ENCODE data around the gene LPP. TPM values are rescaled to one million over a fixed set of nuclear protein-coding genes. Genes with fewer than 3 reads are reported as not detected.

The LPP gene
- total and polyA plus RNA-seq, 2 of the 4 experiments (the other 2 are of a cell fraction) = 16.0 to 130 TPM

- peaks cover 11 to 17% of the 10 kb centered on the region in 2 experiments for H3K79me1 ChIP-seq (ENCODE audit: low read depth in 1 of 2, low read length in 2 of 2)
- H4K91ac ChIP-seq (ENCODE audit: insufficient read depth, low read depth, low read length) = no peak overlapping the region
- no peak overlapping the region; the same call in 1 of the 2 replicates for H3K18ac ChIP-seq (ENCODE audit: low read depth, low read length)
- POLR2A ChIA-PET (ENCODE audit: unreplicated experiment) = no interaction called here
- no peak overlapping the region for H3K4me3 ChIP-seq (ENCODE audit: insufficient read depth, low read depth, low read length)
- no peak overlapping the region for H2AK9ac ChIP-seq (replicated peaks; ENCODE audit: low read depth, low read length, poor library complexity)
- CTCF ChIA-PET = no interaction called here
- no peak overlapping the region for H2BK120ac ChIP-seq (ENCODE audit: low read depth, low read length)
- H2BK15ac ChIP-seq (ENCODE audit: low read depth, low read length) = no peak overlapping the region
- H2BK20ac ChIP-seq (ENCODE audit: low read depth, low read length) = no peak overlapping the region
- H3K9ac ChIP-seq (ENCODE audit: low read depth, low read length) = no peak overlapping the region
- H3K36me3 ChIP-seq (ENCODE audit: control insufficient read depth, insufficient read depth, low read length) = peaks cover 25% of the 10 kb centered on the region
- TF ChIP-seq MAFK (IDR thresholded peaks at IDR 0.05; ENCODE audit: low read depth, low read length) (no peak), RCOR1 (IDR thresholded peaks at IDR 0.05; ENCODE audit: insufficient replicate concordance, low read length) (no peak), CEBPB (IDR thresholded peaks at IDR 0.05; ENCODE audit: low read depth, low read length) (no peak), BHLHE40 (IDR thresholded peaks at IDR 0.05; ENCODE audit: low read depth, low read length) (no peak), CHD1 (IDR thresholded peaks at IDR 0.05; ENCODE audit: low read depth, low read length) (no peak), MXI1 (IDR thresholded peaks at IDR 0.05; ENCODE audit: borderline replicate concordance, low read depth, low read length) (no peak), MAZ (IDR thresholded peaks at IDR 0.05; ENCODE audit: borderline replicate concordance, low read depth, low read length) (no peak), CTCF (conservative IDR thresholded peaks at IDR 0.05; ENCODE audit: low read depth, low read length) (no peak), NFE2L2 (IDR thresholded peaks at IDR 0.05; ENCODE audit: low read depth, low read length) (no peak), SMC3 (IDR thresholded peaks at IDR 0.05; ENCODE audit: low read depth, low read length) (no peak)
- TF ChIP-seq, protein P1, sequence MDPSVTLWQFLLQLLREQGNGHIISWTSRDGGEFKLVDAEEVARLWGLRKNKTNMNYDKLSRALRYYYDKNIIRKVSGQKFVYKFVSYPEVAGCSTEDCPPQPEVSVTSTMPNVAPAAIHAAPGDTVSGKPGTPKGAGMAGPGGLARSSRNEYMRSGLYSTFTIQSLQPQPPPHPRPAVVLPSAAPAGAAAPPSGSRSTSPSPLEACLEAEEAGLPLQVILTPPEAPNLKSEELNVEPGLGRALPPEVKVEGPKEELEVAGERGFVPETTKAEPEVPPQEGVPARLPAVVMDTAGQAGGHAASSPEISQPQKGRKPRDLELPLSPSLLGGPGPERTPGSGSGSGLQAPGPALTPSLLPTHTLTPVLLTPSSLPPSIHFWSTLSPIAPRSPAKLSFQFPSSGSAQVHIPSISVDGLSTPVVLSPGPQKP (IDR thresholded peaks at IDR 0.05; ENCODE audit: borderline replicate concordance, low read depth, low read length) = no peak
- H3K27ac ChIP-seq (ENCODE audit: insufficient read depth, low read length) = no peak overlapping the region
- no TSS peak for BruUV-seq (replicated peaks)
- ATAC-seq (ENCODE audit: low read depth) = no peak
- H3K9me1 ChIP-seq (ENCODE audit: insufficient read depth, low read length) = peaks cover 6% of the 10 kb centered on the region
- no peak overlapping the region for H2BK5ac ChIP-seq (ENCODE audit: low read depth, low read length, poor library complexity, severe bottlenecking)
- no peak for DNase-seq
- WGBS, 2 experiments (ENCODE audit: extremely low coverage in 2 of 2, insufficient read length in 1 of 2) = no CpG with 5 or more reads among the region's 3 CpGs
- no peaks in the 10 kb centered on the region for H3K27me3 ChIP-seq (ENCODE audit: control insufficient read depth, insufficient read depth, low read length)
- H3K56ac ChIP-seq (ENCODE audit: extremely low read depth, insufficient read depth, low read length) = no peak overlapping the region
- H3K23ac ChIP-seq (ENCODE audit: low read depth, low read length) = no peak overlapping the region
- H3K4ac ChIP-seq (ENCODE audit: low read depth, low read length) = no peak overlapping the region
- no peaks in the 10 kb centered on the region for H4K20me1 ChIP-seq (ENCODE audit: insufficient read depth, low read length)
- dilution Hi-C loops (cut with HindIII; ENCODE audit: low sequenced_read_pairs, unreplicated experiment) (no loop called here), in situ Hi-C loops (cut with MboI; ENCODE audit: low sequenced_read_pairs) (no loop called here), intact Hi-C loops (cut with micrococcal nuclease) (no loop called here)
- H3K4me2 ChIP-seq (ENCODE audit: low read depth, low read length) = no peak overlapping the region
- no peak overlapping the region for H3K14ac ChIP-seq (replicated peaks; ENCODE audit: low read depth, low read length)
- no peaks in the 10 kb centered on the region; the same call in 1 of the 2 replicates for H3K4me1 ChIP-seq (ENCODE audit: control insufficient read depth, insufficient read depth, low read length)
- no peak overlapping the region for H2AK5ac ChIP-seq (ENCODE audit: low read depth, low read length)
- H4K5ac ChIP-seq (ENCODE audit: low read depth, low read length) = no peak overlapping the region; the same call in 1 of the 2 replicates
- no peak overlapping the region for H2AFZ ChIP-seq (replicated peaks; ENCODE audit: low read length, poor library complexity)
- H4K8ac ChIP-seq (ENCODE audit: low read depth in 2 of 2, low read length in 2 of 2) = no peak overlapping the region
- no peaks in the 10 kb centered on the region for H3K9me3 ChIP-seq (ENCODE audit: control insufficient read depth, insufficient read depth, low read length)
Observed at GRCh38 chr3:188876370-188876769, 722.4 kb downstream of the LPP start.
